ENCODE results near the gene PRDM15.

GRCh38 chr21:41852929-41853320, 26.2 kb downstream of the PRDM15 start:
- TF ChIP-seq, protein P1, sequence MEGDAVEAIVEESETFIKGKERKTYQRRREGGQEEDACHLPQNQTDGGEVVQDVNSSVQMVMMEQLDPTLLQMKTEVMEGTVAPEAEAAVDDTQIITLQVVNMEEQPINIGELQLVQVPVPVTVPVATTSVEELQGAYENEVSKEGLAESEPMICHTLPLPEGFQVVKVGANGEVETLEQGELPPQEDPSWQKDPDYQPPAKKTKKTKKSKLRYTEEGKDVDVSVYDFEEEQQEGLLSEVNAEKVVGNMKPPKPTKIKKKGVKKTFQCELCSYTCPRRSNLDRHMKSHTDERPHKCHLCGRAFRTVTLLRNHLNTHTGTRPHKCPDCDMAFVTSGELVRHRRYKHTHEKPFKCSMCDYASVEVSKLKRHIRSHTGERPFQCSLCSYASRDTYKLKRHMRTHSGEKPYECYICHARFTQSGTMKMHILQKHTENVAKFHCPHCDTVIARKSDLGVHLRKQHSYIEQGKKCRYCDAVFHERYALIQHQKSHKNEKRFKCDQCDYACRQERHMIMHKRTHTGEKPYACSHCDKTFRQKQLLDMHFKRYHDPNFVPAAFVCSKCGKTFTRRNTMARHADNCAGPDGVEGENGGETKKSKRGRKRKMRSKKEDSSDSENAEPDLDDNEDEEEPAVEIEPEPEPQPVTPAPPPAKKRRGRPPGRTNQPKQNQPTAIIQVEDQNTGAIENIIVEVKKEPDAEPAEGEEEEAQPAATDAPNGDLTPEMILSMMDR (IDR thresholded peaks at IDR 0.05), result no peak
- no peak for TF ChIP-seq POLR2A (IDR thresholded peaks at IDR 0.05)

Data from transverse colon (tissue), 3 donors.